Measurements from ENCODE around the gene PLRG1. TPM values are rescaled to one million over a fixed set of nuclear protein-coding genes. Genes with fewer than 3 reads are reported as not detected.

Gene PLRG1
- total RNA-seq, 4 donors from 2014 or later = 50.3 to 69.9 (median 63.5) TPM

GRCh38 chr4:154573190-154573870 lies 23.1 kb upstream of the PLRG1 start:
- intact Hi-C loops (cut with DNase I) = no loop called here
- 89% methylated on average over 5 of the region's 5 CpGs for WGBS, 2 donors
- H3K36me3 ChIP-seq = no peaks in the 10 kb centered on the region
- no peaks in the 10 kb centered on the region for H3K27me3 ChIP-seq
- DNase-seq = no peak
- H3K9me3 ChIP-seq = no peaks in the 10 kb centered on the region
- TF ChIP-seq POLR2A (IDR thresholded peaks at IDR 0.05) = no peak
- TF ChIP-seq CTCF (IDR thresholded peaks at IDR 0.05) = no peak
- no peaks in the 10 kb centered on the region for H3K4me1 ChIP-seq
- H3K27ac ChIP-seq = no peak overlapping the region
- no peak overlapping the region for H3K4me3 ChIP-seq (replicated peaks in 1 of 3)

GRCh38 chr4:154569584-154569983 lies 19.4 kb upstream of the PLRG1 start:
- no peak overlapping the region for H3K4me3 ChIP-seq (replicated peaks in 1 of 3)
- H3K27ac ChIP-seq = no peak overlapping the region
- 95 to 97% methylated on average over 5 of the region's 5 CpGs for WGBS, 2 donors
- no peaks in the 10 kb centered on the region for H3K9me3 ChIP-seq
- no peaks in the 10 kb centered on the region for H3K36me3 ChIP-seq
- DNase-seq = no peak
- H3K27me3 ChIP-seq = no peaks in the 10 kb centered on the region
- no peaks in the 10 kb centered on the region for H3K4me1 ChIP-seq
- TF ChIP-seq POLR2A (IDR thresholded peaks at IDR 0.05) = no peak
- TF ChIP-seq CTCF (IDR thresholded peaks at IDR 0.05) = no peak
- intact Hi-C loops (cut with DNase I) = no loop called here

GRCh38 chr4:154569028-154569427 lies 18.8 kb upstream of the PLRG1 start:
- no peaks in the 10 kb centered on the region for H3K27me3 ChIP-seq
- no peak for DNase-seq
- WGBS, 2 donors = 65 to 74% methylated on average over 3 of the region's 3 CpGs
- no peak overlapping the region for H3K27ac ChIP-seq
- TF ChIP-seq CTCF (IDR thresholded peaks at IDR 0.05) (no peak), POLR2A (IDR thresholded peaks at IDR 0.05) (no peak)
- no peak overlapping the region for H3K4me3 ChIP-seq (replicated peaks in 1 of 3)
- no peaks in the 10 kb centered on the region for H3K9me3 ChIP-seq
- no peaks in the 10 kb centered on the region for H3K36me3 ChIP-seq
- H3K4me1 ChIP-seq = no peaks in the 10 kb centered on the region
- intact Hi-C loops (cut with DNase I) = no loop called here

- TF ChIP-seq CTCF (IDR thresholded peaks at IDR 0.05) (no peak), POLR2A (IDR thresholded peaks at IDR 0.05) (no peak)
- no peak overlapping the region for H3K4me3 ChIP-seq (replicated peaks in 1 of 3)
- H3K27me3 ChIP-seq = no peaks in the 10 kb centered on the region
- 85 to 86% methylated on average over 5 of the region's 5 CpGs for WGBS, 2 donors
- no peaks in the 10 kb centered on the region for H3K36me3 ChIP-seq
- intact Hi-C loops (cut with DNase I) = no loop called here
- no peak overlapping the region for H3K27ac ChIP-seq
- no peaks in the 10 kb centered on the region for H3K9me3 ChIP-seq
- DNase-seq = no peak
- H3K4me1 ChIP-seq = no peaks in the 10 kb centered on the region
These were observed 16.5 kb upstream of the PLRG1 start for GRCh38 chr4:154566639-154567204.

GRCh38 chr4:154565704-154566103 lies 15.5 kb upstream of the PLRG1 start:
- no peak overlapping the region for H3K27ac ChIP-seq
- no peaks in the 10 kb centered on the region for H3K27me3 ChIP-seq
- H3K36me3 ChIP-seq = no peaks in the 10 kb centered on the region
- no peak for TF ChIP-seq CTCF (IDR thresholded peaks at IDR 0.05)
- TF ChIP-seq POLR2A (IDR thresholded peaks at IDR 0.05) = no peak
- H3K4me3 ChIP-seq (replicated peaks in 1 of 3) = no peak overlapping the region
- no peaks in the 10 kb centered on the region for H3K4me1 ChIP-seq
- 87% methylated on average over 6 of the region's 6 CpGs for WGBS, 2 donors
- intact Hi-C loops (cut with DNase I) = no loop called here
- no peak for DNase-seq
- H3K9me3 ChIP-seq = no peaks in the 10 kb centered on the region

Measured in thyroid gland (tissue), 4 donors.